Measurements from ENCODE around the gene NRXN3.

NRXN3 gene

DNA sequence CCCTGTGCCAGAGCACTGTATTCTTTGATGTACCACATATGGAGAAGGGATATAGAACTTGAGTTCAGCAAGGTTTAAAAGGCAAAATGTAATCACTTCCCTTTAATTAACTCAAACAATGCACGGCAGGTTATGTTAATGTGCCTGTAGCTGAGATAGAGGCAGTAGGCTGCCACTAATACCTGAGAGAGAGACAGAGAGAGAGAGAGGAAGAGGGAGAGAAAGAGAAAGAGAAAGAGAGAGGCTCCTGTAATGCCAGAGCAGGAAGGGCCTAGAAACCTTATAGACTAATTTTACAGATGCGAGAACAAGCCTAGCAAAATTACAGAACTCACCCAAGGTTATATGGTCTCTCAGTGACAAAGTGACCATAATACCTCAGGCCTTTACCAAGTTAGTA lies 679.8 kb downstream of the NRXN3 start:
- DNase-seq: no peak

DNA sequence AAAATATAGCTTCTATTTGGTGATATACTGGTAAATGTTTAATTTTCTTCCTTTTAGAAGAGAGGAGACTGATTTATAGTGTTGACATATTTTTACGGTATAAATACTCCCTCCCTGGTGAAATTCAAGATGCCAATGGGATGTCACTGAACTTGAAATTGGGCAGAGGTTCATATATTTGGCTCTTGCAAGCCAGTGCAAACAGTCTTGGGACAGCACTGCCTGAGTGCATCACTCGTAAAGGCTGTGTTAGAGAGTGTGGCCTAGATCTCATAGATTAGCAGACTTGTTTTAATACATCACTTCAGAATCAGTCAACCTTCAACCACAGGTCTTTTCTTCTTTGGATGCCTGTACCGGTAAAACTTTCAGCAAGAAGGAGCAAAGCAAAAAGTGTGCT lies 681.0 kb downstream of the NRXN3 start:
- no peak for DNase-seq

DNA sequence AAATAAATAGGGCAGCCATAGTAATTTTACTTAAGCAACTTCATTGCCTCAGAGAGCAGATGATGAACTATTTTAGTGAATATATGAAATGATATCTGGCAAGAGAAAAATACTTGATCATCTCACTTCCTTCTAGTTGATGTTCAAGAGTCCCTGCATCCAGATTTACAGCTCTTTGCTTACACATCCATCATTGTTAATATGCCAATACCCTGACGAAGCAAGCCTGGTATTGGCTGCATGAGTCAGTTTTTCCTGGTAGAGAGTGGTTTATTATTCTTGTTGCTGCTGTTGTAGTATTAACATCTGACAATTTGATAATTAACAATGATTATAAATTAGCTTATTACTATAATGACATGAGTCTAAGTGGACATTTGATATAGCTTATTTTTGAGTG lies 681.9 kb downstream of the NRXN3 start:
- DNase-seq: no peak

DNA sequence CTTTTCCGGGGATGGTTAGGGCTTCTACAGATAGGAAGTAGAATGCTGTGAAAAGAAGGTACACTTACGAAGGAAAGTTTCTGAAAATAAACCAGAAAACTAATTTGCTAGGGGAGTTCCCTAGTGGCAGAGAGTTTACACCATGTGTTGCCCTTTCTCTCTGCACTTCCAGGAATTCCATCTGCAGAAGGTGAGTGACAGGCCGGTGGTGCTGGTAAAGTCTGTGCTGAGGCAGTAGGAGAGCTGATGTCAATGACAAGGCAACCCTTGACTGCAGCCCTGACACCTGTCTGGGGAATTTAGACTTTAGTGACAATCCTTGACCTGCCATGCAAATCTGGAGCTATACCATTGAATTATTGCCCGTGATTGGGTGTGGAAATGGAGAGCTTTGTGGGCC lies 687.8 kb downstream of the NRXN3 start:
- DNase-seq: no peak

DNA sequence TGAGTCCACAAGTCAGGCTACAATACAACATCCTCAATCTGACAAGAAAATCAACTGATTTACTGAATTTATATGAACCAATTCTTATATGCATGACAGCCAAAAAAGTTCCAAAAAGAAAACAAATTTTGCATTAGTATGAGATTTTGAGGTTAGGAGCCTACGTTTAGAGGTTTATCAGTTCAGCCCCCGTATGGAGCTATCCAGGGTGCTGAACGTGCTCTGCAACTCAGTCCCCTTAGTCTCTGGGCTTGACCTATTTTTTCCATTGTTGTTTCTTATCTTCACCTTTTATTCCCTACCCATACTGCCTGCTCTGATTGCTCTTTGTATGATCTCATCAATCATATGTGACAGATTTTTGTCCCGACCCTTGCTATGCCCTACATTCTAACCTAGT lies 693.0 kb downstream of the NRXN3 start:
- no peak for DNase-seq

DNA sequence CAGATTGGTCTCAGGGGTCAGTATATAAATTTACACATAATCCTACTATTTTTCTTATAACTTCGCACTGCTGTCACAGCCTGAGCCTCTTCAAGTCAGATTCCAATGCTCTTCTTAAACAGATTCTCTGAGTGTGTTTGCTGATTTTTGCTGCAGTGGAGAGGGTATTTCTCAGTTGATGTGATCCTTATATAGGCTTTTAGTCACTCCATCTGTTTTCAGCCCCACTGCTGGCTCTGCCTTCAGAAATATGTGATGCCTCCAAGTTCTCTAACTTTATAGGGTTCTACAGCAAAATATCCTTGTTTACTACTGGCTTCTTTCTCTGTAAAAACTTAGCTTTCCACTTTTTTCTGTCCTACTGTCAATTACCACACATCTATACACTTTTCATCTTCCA lies 702.7 kb downstream of the NRXN3 start:
- DNase-seq: no peak

DNA sequence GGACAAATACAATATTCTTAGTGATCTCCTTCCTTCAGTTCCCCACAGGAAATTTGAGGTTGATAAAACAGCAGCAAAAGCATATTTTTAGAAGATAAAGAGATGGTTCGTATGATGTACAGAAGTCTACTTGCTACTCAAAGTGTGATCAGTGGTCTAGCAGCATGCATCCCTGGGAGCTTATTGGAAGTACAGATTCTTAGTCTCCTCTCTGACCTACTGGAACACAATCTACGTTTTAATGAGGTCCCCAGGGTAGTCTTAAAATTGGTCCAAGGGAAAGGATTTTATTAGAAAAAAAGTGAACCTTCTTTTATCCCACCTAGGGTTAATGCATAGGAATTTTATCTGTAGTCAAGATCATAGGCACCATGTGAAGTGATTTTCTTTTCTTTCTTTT lies 703.4 kb downstream of the NRXN3 start:
- no peak for DNase-seq

DNA sequence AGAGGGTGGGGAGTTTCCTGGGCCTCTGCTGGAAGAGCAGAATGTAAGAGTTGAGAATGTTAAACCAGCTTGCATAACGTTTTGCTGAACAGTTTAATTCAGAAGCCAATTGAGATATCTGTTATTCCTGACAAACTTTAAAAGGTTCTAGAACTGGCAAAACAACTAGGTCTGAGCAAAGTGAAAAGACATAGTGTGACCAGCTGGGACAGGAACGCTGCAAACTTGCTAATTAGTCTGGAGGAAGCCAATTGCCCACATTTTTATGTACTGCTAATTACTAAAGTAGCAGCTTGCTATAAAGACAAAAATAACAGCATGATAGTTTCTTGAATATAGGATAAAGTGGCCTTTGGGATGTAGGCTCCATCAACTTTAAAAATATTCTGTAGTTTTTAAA lies 704.9 kb downstream of the NRXN3 start:
- no peak for DNase-seq

DNA sequence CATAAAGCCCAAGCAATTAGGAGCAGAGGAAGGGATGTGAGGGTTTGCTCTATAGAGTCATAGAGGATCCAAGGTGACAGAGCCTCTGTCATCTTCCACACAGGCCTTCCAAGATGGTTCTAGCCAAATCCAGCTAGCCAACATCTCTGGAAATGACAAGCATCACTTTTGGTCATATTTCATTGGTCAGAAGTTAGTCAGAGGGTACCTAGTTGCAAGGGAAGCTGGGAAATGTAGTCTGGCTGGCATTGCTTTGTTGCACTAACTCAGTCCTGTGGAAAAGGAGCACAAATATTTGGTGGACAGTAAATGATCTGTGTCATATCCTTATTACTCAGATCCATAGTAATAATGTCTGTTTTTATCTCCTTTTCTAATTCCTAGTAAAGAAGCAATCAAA lies 715.7 kb downstream of the NRXN3 start:
- no peak for DNase-seq

DNA sequence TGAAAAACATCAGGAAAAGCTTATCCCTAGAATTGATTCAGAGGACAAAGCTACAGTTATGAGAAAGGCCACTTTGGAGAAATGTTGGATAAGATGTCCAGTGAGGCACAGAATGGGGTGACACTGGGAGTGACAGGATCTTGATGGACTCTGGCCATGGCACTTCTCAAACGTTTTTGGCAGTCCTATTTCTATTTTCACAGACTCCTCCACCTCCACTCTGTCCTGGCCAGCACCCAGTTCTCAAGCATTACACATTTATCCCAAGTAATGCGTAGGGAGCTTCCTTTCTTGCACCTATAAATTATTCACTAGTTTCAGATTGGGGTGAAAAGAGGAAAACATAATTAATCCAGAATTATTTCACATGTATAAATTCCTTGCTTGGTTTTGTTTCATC lies 727.3 kb downstream of the NRXN3 start:
- DNase-seq: no peak

DNA sequence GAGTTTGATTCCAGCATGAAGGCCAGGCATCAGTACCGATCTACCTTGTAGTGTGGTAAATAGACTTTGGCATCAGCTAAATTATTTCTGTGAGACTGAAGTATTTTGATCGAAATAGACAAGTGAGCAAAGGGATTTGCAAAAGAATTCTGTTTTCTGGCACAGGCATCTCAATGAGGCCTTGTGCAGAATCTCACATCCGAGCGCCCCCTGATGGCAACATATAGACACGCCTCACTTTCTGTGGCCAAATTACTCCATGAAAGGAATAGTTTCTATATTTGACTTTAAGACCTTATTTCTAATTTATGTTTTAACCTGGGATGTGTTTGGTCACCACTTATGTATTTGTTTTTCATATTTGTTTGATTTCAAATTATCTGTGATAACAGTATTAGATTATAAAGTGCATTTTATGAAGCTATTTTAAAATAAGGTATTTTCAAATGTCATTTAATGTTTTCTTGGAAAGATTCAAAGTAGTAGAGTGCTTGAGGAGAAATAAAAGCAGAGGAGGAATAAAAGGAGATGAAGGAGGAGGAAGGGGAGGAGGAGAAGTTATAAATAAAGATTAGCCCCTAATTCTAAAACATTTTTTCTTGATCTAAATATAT lies 731.9 kb downstream of the NRXN3 start:
- DNase-seq: no peak

DNA sequence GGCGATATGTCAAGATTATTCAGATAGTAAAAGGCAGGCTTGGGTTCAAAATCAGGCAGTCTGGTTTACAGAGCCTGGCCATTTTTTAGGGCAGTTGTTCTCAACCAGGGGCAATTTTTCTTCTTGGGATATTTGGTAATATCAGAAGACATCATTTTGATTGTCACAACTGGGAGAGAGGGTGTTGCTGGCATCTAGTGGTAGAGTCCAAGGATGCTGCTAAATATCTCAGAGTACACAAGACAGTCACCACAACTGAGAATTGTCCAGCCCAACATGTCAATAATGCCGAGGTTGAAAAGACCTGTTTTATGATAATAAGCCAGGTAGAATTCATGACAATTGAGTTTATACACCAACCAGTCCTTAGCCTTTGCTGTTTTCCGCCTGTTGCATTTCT lies 733.9 kb downstream of the NRXN3 start:
- DNase-seq: no peak

DNA sequence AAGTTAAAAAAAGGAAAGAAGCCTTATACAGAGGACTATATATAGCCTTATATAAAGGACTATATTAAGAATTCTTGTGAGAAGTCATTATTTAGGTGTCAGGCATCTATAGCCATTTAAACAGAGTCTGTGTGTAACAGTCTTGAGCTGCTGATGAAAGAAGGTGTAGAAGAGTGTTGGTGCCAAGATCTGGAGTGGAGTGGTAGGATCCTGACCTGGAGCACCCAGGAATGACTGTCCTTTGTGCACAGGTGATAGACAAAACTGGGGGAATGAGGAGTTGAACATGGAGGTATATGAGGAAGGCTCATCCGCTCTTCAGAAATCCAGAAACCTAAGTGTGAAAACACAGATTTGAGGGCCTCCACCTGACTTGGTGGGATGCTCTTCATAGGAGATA lies 747.3 kb downstream of the NRXN3 start:
- DNase-seq: no peak

DNA sequence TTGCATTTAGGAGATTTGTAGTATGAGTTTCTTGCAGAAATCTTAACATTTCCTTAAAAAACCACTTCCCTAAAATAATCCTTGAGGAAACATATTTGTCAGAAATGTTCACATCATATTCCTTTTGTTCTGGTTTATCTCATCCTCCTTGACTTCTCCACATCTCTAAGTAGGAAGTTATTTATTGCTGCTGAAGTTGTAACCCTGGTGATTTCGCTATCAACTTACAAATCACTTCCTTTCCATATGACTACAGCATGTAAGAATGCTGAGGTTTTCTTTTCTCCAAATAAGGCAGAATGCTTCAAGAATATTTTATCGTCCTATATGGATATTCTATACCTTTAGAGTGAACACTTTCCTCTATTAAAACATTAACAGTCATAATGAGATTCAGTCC lies 751.7 kb downstream of the NRXN3 start:
- DNase-seq: no peak

DNA sequence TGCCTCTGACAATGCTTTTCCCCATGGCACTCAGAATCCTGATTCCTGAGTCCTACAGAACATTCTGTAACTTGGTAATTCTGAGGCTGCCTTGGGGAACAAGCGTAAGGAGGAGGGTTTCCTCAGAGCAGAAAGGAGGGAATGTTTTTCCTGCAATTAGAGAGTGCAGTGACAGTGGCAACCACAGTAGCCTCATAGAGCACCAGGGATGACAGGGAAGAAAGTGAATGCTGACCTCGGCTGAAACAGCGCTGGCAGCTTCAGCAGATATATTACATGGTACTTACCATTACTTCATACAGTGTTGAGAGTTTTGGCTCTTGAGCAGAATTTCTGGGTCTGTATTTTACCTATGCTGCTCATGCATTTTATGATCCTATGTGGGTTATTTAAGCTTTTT lies 757.1 kb downstream of the NRXN3 start:
- no peak for DNase-seq

DNA sequence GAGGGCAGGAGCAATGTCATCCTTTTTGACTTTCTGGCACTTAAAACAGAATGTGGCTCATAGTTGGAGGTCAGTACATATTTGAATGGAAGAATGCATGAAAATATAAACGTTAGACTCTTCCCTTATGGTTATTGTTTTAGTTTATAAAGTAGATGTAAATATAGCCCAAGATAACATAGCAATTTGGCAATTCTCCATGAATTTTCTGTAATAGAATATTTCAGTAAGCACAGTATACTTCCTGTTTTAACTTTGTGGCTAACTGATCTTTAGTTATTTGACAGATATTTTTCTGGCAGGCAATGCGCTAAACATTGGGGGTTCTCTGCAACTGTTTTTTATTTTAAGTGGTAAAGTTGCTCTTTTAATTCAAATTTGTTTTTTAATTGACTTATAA lies 763.0 kb downstream of the NRXN3 start:
- no peak for DNase-seq

DNA sequence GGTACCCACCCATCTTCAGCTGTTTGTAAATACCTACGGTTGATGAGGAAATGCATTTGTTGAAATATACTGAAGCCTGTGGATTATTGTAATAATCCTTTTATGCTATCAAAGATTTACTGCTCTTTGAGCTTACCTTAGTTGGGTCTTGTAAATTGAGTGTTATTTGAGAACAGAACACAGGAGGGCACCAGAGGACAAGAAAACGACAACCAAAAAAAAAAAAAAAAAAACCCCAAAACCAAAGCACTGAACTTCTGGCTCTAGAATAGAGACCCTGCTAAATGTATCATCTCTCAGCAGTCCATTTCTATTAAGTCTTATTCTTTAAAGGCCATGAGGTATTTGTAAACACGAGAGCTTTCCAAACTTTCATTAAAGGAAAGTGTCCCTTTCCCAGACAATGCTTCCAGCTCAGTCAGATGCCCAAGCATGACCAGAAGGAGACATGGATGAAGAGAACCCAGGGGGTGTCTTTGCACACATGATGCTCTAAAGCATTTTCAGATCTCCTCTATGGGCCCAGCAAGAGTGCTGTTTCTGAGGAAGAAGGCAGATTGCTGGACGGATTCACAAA lies 763.9 kb downstream of the NRXN3 start:
- no peak for DNase-seq

DNA sequence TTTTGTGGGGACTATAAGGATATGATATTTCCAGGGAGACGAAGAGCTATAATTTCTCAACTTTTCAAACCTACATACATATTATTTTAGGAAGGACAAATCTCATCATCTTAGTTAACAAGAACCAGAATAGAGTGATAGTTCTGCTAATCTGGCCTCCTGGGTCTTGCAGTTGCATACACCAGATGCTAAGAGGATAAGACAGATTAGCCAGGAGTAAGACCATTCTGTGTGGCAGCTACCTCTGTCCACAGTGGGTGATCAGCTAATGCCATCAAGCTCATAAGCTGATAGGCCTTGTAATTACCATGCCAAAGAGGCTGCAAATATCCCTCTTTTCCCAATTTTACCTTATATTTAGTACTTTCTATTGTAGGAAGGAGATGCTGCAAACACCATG lies 776.8 kb downstream of the NRXN3 start:
- no peak for DNase-seq

DNA sequence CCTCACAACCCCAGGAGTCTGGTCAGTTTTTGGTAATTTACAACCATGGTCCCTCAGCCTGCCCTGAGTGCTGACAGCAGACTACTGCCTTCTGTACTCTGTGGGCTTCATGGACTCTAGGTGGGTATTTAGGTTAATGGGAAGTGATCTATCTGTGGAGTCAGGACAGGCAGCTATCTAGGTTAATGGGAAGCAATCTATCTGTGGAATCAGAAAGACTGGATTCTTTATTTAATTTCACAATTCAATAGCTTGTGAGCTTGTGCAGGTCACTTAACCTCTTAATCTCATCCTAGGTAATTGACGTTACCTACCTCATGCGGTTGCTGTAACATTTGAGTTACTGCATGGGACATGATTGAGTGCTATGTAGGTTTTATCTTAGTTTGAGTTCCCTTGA lies 777.5 kb downstream of the NRXN3 start:
- no peak for DNase-seq

DNA sequence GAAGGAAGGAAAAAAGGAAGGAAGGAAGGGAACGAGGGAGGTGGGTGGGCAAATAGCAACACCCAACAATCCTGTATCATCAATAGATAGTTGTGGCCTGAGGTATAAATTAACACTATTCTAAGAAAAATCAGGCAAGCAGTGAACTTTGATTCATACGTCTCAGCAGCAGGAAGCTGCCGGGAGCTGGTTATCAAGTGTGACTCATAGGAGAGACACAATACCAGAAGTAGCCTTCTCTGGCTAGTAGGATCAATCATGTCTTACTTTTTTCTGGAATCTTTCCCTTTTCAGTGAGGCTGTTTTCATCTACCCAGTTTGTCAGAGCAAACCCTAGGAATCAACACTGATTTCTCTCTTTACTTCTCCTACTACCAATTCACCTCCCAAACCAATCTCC lies 780.5 kb downstream of the NRXN3 start:
- DNase-seq: no peak

DNA sequence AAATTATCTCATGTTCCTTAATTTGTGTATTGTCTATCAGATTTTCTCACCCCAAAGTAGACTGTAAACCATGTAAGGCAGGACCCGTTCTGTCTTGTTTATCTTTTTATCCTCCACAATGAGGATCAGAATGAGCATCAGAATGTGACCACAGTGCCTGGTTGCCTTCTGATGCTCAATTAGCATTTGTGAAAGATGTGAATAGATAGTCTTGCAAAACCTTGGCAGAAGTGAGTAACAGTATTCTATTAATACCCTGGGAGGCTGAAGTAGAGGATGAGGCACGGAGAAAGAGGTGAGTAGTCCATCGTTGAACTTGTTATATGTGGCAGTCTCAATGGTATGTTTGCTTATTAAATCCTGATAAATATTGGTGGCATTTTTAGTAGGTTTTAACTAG lies 781.4 kb downstream of the NRXN3 start:
- DNase-seq: no peak

DNA sequence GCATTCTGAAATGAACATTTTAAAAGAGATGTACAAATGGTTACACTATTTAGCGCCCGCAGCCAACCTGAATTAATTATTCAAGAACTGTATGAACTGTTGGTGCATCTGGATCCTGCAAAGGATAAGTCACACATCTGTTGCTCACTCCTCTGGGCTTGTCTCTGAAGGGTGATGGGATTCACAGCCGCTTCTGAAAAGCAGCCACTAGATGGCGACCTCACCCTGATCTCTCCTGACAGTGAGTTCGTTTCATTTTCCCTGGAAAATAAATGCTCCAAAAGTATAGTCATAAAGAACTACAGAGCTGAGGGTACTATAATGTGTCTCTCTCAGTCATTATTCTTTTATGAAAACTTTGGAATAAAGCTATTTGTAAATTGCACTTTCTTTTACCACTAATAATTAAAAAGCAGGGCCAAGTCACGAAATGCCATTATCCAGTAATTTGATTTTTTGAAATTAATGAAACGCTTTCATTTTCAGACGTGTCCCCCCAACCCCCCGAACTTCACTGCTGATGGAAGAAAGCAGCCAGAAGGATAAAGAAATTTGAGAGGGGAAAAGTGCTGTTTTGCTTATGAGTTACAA lies 789.6 kb downstream of the NRXN3 start:
- peak; percentile 20 for DNase-seq

DNA sequence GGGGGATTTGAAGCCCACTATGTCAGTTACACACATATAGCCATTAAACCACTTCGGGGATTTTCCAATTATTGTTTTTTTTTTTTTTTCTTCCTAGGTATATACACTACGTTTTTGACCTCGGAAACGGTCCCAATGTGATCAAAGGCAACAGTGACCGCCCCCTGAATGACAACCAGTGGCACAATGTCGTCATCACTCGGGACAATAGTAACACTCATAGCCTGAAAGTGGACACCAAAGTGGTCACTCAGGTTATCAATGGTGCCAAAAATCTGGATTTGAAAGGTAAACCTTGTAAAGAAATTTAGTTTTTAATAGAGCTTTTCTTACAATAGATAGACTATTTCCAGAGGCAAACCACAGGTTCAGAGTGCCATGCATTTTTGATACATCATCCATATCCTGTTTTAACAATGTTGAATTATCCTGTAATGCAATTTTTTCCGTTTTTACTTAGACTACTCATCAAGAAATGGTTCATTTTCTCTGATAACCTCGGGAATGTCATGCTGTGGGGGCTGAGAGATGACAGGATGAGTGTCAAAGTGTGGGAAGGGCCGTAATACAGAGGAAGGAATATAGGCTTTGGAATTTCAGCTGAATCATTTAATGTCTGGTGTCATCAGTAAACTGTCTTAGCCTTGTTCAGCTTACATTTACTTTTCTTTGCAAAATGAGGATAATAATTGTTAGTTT lies 797.1 kb downstream of the NRXN3 start:
- DNase-seq: no peak

DNA sequence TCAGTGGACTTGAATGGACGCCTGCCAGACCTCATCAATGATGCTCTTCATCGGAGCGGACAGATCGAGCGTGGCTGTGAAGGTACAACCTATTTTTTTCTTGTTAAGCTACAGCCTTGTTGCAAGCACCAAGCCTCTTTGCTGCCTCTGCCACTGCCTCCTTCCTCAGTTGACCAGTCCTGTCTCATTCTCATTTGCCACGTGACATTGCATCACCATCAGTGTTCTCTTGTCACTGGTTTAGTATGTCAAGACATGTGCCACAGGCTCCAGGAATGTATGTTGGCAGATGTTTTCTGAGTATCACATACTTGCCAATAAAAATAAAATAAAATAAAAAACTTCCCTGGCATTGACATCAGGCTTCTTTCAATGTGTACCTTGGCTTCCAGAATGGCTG lies 798.1 kb downstream of the NRXN3 start:
- DNase-seq: no peak

DNA sequence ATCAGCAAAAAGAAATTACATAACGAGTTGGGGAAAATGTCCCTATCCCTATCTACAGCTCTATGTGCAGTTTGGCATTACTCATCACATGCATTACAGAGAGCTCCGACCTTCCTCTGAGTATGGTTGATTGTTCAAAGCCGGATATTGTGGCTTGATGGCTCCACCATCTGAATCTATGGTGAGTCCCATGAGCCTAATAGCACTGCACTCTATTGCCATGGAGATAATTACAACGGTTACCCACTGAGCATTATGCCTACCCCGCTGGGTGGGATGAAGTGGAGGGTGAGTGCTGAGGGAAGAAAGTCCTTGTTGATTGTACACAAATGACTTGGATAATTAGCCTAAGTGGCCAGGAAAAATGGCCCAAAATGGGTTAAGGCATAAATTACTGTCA lies 800.5 kb downstream of the NRXN3 start:
- no peak for DNase-seq
